ENCODE data around the gene GPRASP2. TPM values are rescaled to one million over a fixed set of nuclear protein-coding genes. Genes with fewer than 3 reads are reported as not detected.

The GPRASP2 gene
- total RNA-seq, 2 donors from 2014 or later, result 6.2 to 7.3 TPM

DNA sequence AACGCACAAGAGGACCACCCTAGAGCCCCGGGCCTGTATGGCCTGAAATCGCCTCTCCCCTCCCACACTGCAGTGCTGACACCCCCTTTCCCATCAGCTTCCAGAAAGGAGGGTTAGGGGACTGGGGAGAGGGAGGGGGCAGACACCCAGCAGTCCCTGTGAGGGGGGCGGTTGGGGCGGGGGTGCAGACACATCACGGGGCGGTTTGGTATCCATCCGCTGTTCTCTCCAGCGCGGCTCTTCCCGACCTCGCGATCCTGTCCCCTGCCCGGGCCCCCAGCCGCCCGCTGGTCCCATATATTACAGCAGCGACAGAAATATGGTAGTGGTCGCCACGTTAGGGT lies 404 bp upstream of the GPRASP2 start:
- Histone ChIP-seq H3K27ac (no peak overlapping the region), H3K27me3 (no peaks in the 10 kb centered on the region), H3K9me3 (no peaks in the 10 kb centered on the region), H3K4me3 (no peak overlapping the region), H3K36me3 (replicated peaks in 1 of 2; ENCODE audit: insufficient read depth in 1 of 2, low read depth in 2 of 2) (no peaks in the 10 kb centered on the region), H3K4me1 (peaks cover 9% of the 10 kb centered on the region)
- WGBS, 2 donors, result 4% methylated on average over 4 of the region's 19 CpGs; no CpG with 5 or more reads in 1 of the 2 donors
- ATAC-seq (no peak), DNase-seq (no peak)
- intact Hi-C loops (cut with DNase I), result no loop called here
- TF ChIP-seq POLR2A (IDR thresholded peaks at IDR 0.05), result no peak
- TF ChIP-seq, protein P1, sequence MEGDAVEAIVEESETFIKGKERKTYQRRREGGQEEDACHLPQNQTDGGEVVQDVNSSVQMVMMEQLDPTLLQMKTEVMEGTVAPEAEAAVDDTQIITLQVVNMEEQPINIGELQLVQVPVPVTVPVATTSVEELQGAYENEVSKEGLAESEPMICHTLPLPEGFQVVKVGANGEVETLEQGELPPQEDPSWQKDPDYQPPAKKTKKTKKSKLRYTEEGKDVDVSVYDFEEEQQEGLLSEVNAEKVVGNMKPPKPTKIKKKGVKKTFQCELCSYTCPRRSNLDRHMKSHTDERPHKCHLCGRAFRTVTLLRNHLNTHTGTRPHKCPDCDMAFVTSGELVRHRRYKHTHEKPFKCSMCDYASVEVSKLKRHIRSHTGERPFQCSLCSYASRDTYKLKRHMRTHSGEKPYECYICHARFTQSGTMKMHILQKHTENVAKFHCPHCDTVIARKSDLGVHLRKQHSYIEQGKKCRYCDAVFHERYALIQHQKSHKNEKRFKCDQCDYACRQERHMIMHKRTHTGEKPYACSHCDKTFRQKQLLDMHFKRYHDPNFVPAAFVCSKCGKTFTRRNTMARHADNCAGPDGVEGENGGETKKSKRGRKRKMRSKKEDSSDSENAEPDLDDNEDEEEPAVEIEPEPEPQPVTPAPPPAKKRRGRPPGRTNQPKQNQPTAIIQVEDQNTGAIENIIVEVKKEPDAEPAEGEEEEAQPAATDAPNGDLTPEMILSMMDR (IDR thresholded peaks at IDR 0.05), result no peak

DNA sequence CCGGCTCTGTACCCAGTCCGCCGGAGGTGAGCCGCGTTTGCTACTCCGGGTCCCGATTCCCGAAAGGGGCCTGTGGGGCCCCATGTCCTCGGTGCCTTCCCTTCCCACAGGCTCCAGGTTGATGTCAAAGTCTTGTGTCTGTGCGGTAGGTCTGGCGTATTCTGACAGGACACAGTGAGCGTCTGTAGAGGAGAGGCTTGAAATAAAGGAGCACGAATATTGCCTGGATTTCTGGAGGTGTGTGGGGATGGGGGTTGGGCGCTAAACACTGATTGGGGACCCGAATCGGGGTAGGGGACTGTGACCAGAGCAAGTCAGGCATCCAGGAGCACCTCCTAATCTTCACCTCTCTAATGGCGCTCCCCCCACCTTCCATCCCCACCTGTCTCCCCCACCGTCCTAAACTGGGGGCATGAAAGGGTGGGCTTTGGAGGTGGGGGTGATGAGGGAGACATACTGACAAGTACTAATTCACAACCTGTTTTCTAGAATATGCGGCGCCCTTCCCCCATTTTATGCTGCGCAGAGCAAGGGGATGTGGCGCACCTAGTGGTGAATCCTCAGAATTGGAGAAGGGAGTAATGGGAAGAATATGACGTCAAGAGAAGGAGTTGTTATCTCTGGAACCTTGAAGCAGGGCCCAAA lies 855 bp downstream of the GPRASP2 start:
- Histone ChIP-seq H3K9me3 (no peaks in the 10 kb centered on the region), H3K27ac (peak overlapping the region; percentile 61 to 84 (median 76)), H3K27me3 (no peaks in the 10 kb centered on the region), H3K4me3 (peak overlapping the region; percentile 28 to 38), H3K4me1 (peaks cover 9% of the 10 kb centered on the region), H3K36me3 (replicated peaks in 1 of 2; ENCODE audit: insufficient read depth in 1 of 2, low read depth in 2 of 2) (no peaks in the 10 kb centered on the region)
- DNase-seq (peak; percentile 67 to 75 (median 73)), ATAC-seq (peak; percentile 90)
- peak in 2 of 3 donors; percentile 48 to 55 for TF ChIP-seq POLR2A (IDR thresholded peaks at IDR 0.05)
- TF ChIP-seq, protein P1 (IDR thresholded peaks at IDR 0.05), result peak; percentile 28 to 79 (median 74)
- intact Hi-C loops (cut with DNase I), result no loop called here
- 2 to 3% methylated on average over 11 to 16 of the region's 23 CpGs for WGBS, 2 donors

DNA sequence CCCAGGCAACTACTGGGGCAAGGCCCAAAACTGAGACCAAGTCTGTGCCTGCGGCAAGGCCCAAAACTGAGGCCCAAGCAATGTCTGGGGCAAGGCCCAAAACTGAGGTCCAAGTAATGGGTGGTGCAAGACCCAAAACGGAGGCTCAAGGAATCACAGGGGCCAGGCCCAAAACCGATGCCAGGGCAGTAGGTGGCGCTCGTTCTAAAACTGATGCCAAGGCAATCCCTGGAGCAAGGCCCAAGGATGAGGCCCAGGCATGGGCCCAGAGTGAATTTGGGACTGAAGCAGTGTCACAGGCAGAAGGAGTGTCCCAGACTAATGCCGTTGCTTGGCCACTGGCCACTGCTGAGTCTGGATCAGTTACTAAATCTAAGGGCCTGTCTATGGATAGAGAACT lies 2.7 kb downstream of the GPRASP2 start:
- intact Hi-C loops (cut with DNase I), result no loop called here
- no peak for TF ChIP-seq POLR2A (IDR thresholded peaks at IDR 0.05)
- TF ChIP-seq, protein P1 (IDR thresholded peaks at IDR 0.05), result no peak
- H3K36me3 ChIP-seq (replicated peaks in 1 of 2; ENCODE audit: insufficient read depth in 1 of 2, low read depth in 2 of 2), result no peaks in the 10 kb centered on the region
- no peaks in the 10 kb centered on the region for H3K27me3 ChIP-seq
- no peaks in the 10 kb centered on the region for H3K9me3 ChIP-seq
- WGBS, 2 donors, result 88% methylated on average over 4 of the region's 6 CpGs; no CpG with 5 or more reads in 1 of the 2 donors
- DNase-seq (no peak), ATAC-seq (no peak)
- H3K27ac ChIP-seq, result no peak overlapping the region
- no peak overlapping the region for H3K4me3 ChIP-seq
- H3K4me1 ChIP-seq, result peaks cover 9% of the 10 kb centered on the region

DNA sequence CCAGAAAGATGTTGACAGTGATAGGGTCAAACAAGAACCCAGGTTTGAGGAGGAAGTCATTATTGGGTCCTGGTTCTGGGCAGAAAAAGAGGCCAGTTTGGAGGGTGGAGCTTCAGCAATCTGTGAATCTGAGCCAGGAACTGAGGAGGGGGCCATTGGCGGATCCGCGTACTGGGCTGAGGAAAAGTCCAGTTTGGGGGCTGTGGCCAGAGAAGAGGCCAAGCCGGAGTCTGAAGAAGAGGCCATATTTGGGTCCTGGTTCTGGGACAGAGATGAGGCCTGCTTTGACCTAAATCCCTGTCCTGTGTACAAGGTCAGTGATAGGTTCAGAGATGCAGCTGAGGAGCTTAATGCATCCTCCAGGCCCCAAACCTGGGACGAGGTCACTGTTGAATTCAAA lies 3.7 kb downstream of the GPRASP2 start:
- DNase-seq (no peak), ATAC-seq (no peak)
- Histone ChIP-seq H3K4me1 (peaks cover 9% of the 10 kb centered on the region), H3K27me3 (no peaks in the 10 kb centered on the region), H3K4me3 (no peak overlapping the region), H3K27ac (no peak overlapping the region), H3K36me3 (replicated peaks in 1 of 2; ENCODE audit: insufficient read depth in 1 of 2, low read depth in 2 of 2) (no peaks in the 10 kb centered on the region), H3K9me3 (no peaks in the 10 kb centered on the region)
- WGBS, 2 donors, result 94 to 97% methylated on average over 3 to 5 of the region's 5 CpGs
- TF ChIP-seq, protein P1 (IDR thresholded peaks at IDR 0.05), result no peak
- no peak for TF ChIP-seq POLR2A (IDR thresholded peaks at IDR 0.05)
- intact Hi-C loops (cut with DNase I), result no loop called here
